Measurements from ENCODE around the gene CNOT3. TPM values are rescaled to one million over a fixed set of nuclear protein-coding genes. Genes with fewer than 3 reads are reported as not detected.

Gene CNOT3
- total RNA-seq, 1 experiment from 2014 or later: 41.1 TPM

- Histone ChIP-seq H3K79me2 (ENCODE audit: low read length) (peaks cover 2% of the 10 kb centered on the region), H3K4me1 (ENCODE audit: insufficient read depth, low read length) (peaks cover under 1% of the 10 kb centered on the region; the same call in 1 of the 2 replicates), H2AFZ (ENCODE audit: low read length) (no peak overlapping the region), H3K9ac (ENCODE audit: low read length) (no peak overlapping the region), H4K20me1 (ENCODE audit: low read length) (no peaks in the 10 kb centered on the region), H3K9me2 (replicated peaks; ENCODE audit: low read length) (no peaks in the 10 kb centered on the region), H3K4me2 (ENCODE audit: low read length) (no peak overlapping the region), H3K9me3 (ENCODE audit: low read length) (no peaks in the 10 kb centered on the region), H3K27me3 (ENCODE audit: low read length) (no peaks in the 10 kb centered on the region), H3K27ac (ENCODE audit: low read length) (no peak overlapping the region), H3K36me3 (ENCODE audit: low read depth, low read length) (peaks cover 65% of the 10 kb centered on the region), H3K4me3 (ENCODE audit: low read length) (no peak overlapping the region), H3F3A (ENCODE audit: low read length, unreplicated experiment) (no peaks in the 10 kb centered on the region)
- intact Hi-C loops (cut with micrococcal nuclease): no loop called here
- ATAC-seq (no peak), DNase-seq (no peak)
- ChIA-PET CTCF (no interaction called here), POLR2A (ENCODE audit: unreplicated experiment) (no interaction called here)
- BruUV-seq (replicated peaks): no TSS peak
- TF ChIP-seq EZH2phosphoT487 (IDR thresholded peaks at IDR 0.05; ENCODE audit: borderline replicate concordance, low read length) (no peak), CTCF (conservative IDR thresholded peaks at IDR 0.05; ENCODE audit: low read depth, low read length) (no peak), EZH2 (IDR thresholded peaks at IDR 0.05; ENCODE audit: low read length, unreplicated experiment) (no peak)
Observed at GRCh38 chr19:54152878-54153524, 15.4 kb downstream of the CNOT3 start.

- H3K4me3 ChIP-seq (ENCODE audit: low read length): no peak overlapping the region
- no peaks in the 10 kb centered on the region for H3K9me2 ChIP-seq (replicated peaks; ENCODE audit: low read length)
- peaks cover 9% of the 10 kb centered on the region for H3K4me1 ChIP-seq (ENCODE audit: insufficient read depth, low read length)
- no peak for DNase-seq
- H3K79me2 ChIP-seq (ENCODE audit: low read length): peaks cover 10% of the 10 kb centered on the region
- H2AFZ ChIP-seq (ENCODE audit: low read length): no peak overlapping the region
- ChIA-PET POLR2A (ENCODE audit: unreplicated experiment) (no interaction called here), CTCF (no interaction called here)
- H4K20me1 ChIP-seq (ENCODE audit: low read length): no peaks in the 10 kb centered on the region
- H3K9ac ChIP-seq (ENCODE audit: low read length): no peak overlapping the region
- no peak overlapping the region for H3K4me2 ChIP-seq (ENCODE audit: low read length)
- H3F3A ChIP-seq (ENCODE audit: low read length, unreplicated experiment): no peaks in the 10 kb centered on the region
- BruUV-seq (replicated peaks): no TSS peak
- H3K36me3 ChIP-seq (ENCODE audit: low read depth, low read length): peaks cover 61% of the 10 kb centered on the region
- no peak overlapping the region for H3K27ac ChIP-seq (ENCODE audit: low read length)
- TF ChIP-seq CTCF (conservative IDR thresholded peaks at IDR 0.05; ENCODE audit: low read depth, low read length) (no peak), EZH2 (IDR thresholded peaks at IDR 0.05; ENCODE audit: low read length, unreplicated experiment) (no peak), EZH2phosphoT487 (IDR thresholded peaks at IDR 0.05; ENCODE audit: borderline replicate concordance, low read length) (no peak)
- no peak for ATAC-seq
- H3K9me3 ChIP-seq (ENCODE audit: low read length): no peaks in the 10 kb centered on the region
- H3K27me3 ChIP-seq (ENCODE audit: low read length): no peaks in the 10 kb centered on the region
- intact Hi-C loops (cut with micrococcal nuclease): no loop called here
Observed at GRCh38 chr19:54153731-54154326, 16.3 kb downstream of the CNOT3 start.
